ENCODE data around the gene UMAD1.

DNA sequence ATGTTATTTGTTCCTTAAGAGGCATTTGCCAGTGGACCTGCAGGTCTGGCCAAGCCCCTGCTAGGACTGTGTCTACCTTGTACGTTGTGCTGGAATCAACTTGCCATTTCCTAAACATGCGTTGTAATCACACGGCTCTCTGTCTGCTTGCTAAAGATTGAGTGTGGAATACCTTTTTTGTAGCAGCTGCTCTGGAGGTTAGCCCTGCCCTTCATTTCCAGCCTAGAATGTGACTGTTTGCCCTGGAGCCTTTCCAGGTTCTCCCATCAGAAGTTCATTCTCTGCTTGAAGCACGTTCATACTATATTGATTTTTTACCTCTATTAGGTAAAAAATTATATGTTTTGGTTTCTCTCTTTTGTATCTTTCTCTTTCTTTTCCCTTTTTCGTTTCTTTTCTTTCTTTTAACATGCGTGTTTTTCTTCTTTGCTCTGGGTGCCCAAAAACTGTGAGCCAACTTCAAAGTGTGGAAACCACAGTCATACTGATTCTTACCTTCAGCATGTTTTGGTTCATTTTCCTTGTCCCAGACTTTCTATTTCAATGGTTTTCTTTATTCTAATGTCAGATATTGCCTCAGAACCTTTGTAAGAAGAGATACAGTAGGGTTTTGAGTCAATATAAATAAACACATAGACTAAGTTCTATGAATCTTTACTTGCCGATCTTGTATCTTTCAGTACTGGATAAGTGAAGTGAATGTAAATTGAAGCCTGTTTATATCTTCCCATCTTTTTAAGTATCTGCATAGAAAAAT is 189.7 kb downstream of the UMAD1 start:
- TF ChIP-seq, protein P1, sequence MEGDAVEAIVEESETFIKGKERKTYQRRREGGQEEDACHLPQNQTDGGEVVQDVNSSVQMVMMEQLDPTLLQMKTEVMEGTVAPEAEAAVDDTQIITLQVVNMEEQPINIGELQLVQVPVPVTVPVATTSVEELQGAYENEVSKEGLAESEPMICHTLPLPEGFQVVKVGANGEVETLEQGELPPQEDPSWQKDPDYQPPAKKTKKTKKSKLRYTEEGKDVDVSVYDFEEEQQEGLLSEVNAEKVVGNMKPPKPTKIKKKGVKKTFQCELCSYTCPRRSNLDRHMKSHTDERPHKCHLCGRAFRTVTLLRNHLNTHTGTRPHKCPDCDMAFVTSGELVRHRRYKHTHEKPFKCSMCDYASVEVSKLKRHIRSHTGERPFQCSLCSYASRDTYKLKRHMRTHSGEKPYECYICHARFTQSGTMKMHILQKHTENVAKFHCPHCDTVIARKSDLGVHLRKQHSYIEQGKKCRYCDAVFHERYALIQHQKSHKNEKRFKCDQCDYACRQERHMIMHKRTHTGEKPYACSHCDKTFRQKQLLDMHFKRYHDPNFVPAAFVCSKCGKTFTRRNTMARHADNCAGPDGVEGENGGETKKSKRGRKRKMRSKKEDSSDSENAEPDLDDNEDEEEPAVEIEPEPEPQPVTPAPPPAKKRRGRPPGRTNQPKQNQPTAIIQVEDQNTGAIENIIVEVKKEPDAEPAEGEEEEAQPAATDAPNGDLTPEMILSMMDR (IDR thresholded peaks at IDR 0.05): no peak
- no peak for TF ChIP-seq POLR2A (IDR thresholded peaks at IDR 0.05)

Data from thyroid gland (tissue), 4 donors.